Rectal smooth muscle tissue (tissue), 1 donor: ENCODE data around the gene P2RX2.
A peak's percentile ranks its signal among the peaks of the same experiment; 100 is the strongest.

Source experiments
- H3K27ac ChIP-seq: one replicate; pipeline ENCODE4 v1.7.0; 2013; ENCODE audit warnings: low read depth, low read length, inconsistent platforms
- H3K27me3 ChIP-seq: one replicate; pipeline ENCODE4 v1.7.0; 2013; ENCODE audit warnings: low read length; ENCODE audit not compliant: control insufficient read depth, insufficient read depth
- H3K36me3 ChIP-seq: one replicate; pipeline ENCODE4 v1.7.0; 2013; ENCODE audit warnings: low read length; ENCODE audit not compliant: control insufficient read depth, insufficient read depth
- H3K4me1 ChIP-seq: one replicate; pipeline ENCODE4 v1.7.0; 2013; ENCODE audit warnings: low read length; ENCODE audit not compliant: control insufficient read depth, insufficient read depth
- H3K4me3 ChIP-seq: one replicate; pipeline ENCODE4 v1.7.0; 2013; ENCODE audit warnings: low read length
- H3K9ac ChIP-seq: one replicate; pipeline ENCODE4 v1.7.0; 2013; ENCODE audit warnings: low read length

The P2RX2 gene

GRCh38 chr12:132606927-132607326 is 11.6 kb upstream of the P2RX2 start:
- Histone ChIP-seq H3K27ac (no peak overlapping the region), H3K4me1 (no peaks in the 10 kb centered on the region)

GRCh38 chr12:132608231-132609171 is 10.1 kb upstream of the P2RX2 start:
- no peak overlapping the region for H3K4me3 ChIP-seq
- H3K27ac ChIP-seq = no peak overlapping the region
- peaks cover 21% of the 10 kb centered on the region for H3K27me3 ChIP-seq
- H3K9ac ChIP-seq = no peak overlapping the region
- H3K36me3 ChIP-seq = no peaks in the 10 kb centered on the region
- no peaks in the 10 kb centered on the region for H3K4me1 ChIP-seq

More at GRCh38 chr12:132606927-132607326, 11.6 kb upstream of the P2RX2 start:
- Histone ChIP-seq H3K36me3 (no peaks in the 10 kb centered on the region), H3K4me3 (no peak overlapping the region), H3K27me3 (peaks cover 26% of the 10 kb centered on the region), H3K9ac (no peak overlapping the region)

GRCh38 chr12:132610051-132610759 is 8.4 kb upstream of the P2RX2 start, which contains the start of gene LRCOL1:
TSS of gene LRCOL1 (minus strand) at chr12:132610582. CDS start at chr12:132606251, 4,331 bp downstream.
- Histone ChIP-seq H3K27ac (no peak within 1 kb of the TSS), H3K27me3 (peaks cover 11% of the 10 kb centered on the region), H3K9ac (no peak within 1 kb of the TSS), H3K4me3 (peak within 1 kb of the TSS; percentile 24), H3K4me1 (peaks cover 2% of the 10 kb centered on the region), H3K36me3 (no peaks in the 10 kb centered on the region)

GRCh38 chr12:132610866-132611602 is 7.5 kb upstream of the P2RX2 start:
- no peaks in the 10 kb centered on the region for H3K36me3 ChIP-seq
- H3K4me3 ChIP-seq = no peak overlapping the region
- H3K27ac ChIP-seq = no peak overlapping the region
- no peak overlapping the region for H3K9ac ChIP-seq
- H3K4me1 ChIP-seq = peaks cover 2% of the 10 kb centered on the region
- H3K27me3 ChIP-seq = peaks cover 19% of the 10 kb centered on the region

GRCh38 chr12:132611620-132612019 is 7.0 kb upstream of the P2RX2 start:
- peaks cover 2% of the 10 kb centered on the region for H3K4me1 ChIP-seq
- H3K27me3 ChIP-seq = peaks cover 20% of the 10 kb centered on the region
- no peak overlapping the region for H3K4me3 ChIP-seq
- no peaks in the 10 kb centered on the region for H3K36me3 ChIP-seq
- H3K27ac ChIP-seq = no peak overlapping the region
- no peak overlapping the region for H3K9ac ChIP-seq

GRCh38 chr12:132614029-132614428 is 4.5 kb upstream of the P2RX2 start:
- Histone ChIP-seq H3K27me3 (peaks cover 15% of the 10 kb centered on the region), H3K4me1 (peaks cover 2% of the 10 kb centered on the region), H3K27ac (no peak overlapping the region), H3K9ac (no peak overlapping the region), H3K36me3 (no peaks in the 10 kb centered on the region), H3K4me3 (no peak overlapping the region)

GRCh38 chr12:132614861-132615578 is 3.6 kb upstream of the P2RX2 start:
- no peak overlapping the region for H3K27ac ChIP-seq
- no peak overlapping the region for H3K9ac ChIP-seq

GRCh38 chr12:132615579-132616038 is 3.0 kb upstream of the P2RX2 start:
- peaks cover 2% of the 10 kb centered on the region for H3K4me1 ChIP-seq
- no peak overlapping the region for H3K4me3 ChIP-seq
- peak overlapping the region; percentile 11 for H3K9ac ChIP-seq
- H3K27me3 ChIP-seq = peaks cover 14% of the 10 kb centered on the region
- H3K36me3 ChIP-seq = no peaks in the 10 kb centered on the region
- no peak overlapping the region for H3K27ac ChIP-seq

More at GRCh38 chr12:132614861-132615578, 3.6 kb upstream of the P2RX2 start:
- H3K4me1 ChIP-seq = peaks cover 2% of the 10 kb centered on the region
- H3K4me3 ChIP-seq = no peak overlapping the region
- H3K27me3 ChIP-seq = peaks cover 15% of the 10 kb centered on the region
- H3K36me3 ChIP-seq = no peaks in the 10 kb centered on the region

GRCh38 chr12:132617135-132617701 is 1.4 kb upstream of the P2RX2 start:
- Histone ChIP-seq H3K27me3 (peaks cover 11% of the 10 kb centered on the region), H3K36me3 (no peaks in the 10 kb centered on the region), H3K4me1 (peaks cover 2% of the 10 kb centered on the region), H3K9ac (no peak overlapping the region), H3K4me3 (no peak overlapping the region), H3K27ac (no peak overlapping the region)

- Histone ChIP-seq H3K9ac (no peak overlapping the region), H3K27ac (no peak overlapping the region), H3K4me3 (no peak overlapping the region), H3K36me3 (no peaks in the 10 kb centered on the region), H3K27me3 (peaks cover 11% of the 10 kb centered on the region), H3K4me1 (peaks cover 2% of the 10 kb centered on the region)
These were observed 524 bp upstream of the P2RX2 start for GRCh38 chr12:132617822-132618682.

- Histone ChIP-seq H3K9ac (no peak overlapping the region), H3K36me3 (no peaks in the 10 kb centered on the region), H3K27me3 (peaks cover 11% of the 10 kb centered on the region), H3K4me3 (no peak overlapping the region), H3K4me1 (peaks cover 2% of the 10 kb centered on the region), H3K27ac (no peak overlapping the region)
These were observed 452 bp downstream of the P2RX2 start for GRCh38 chr12:132619071-132619385.
